GM18502 (cell line): Measurements from ENCODE around the gene NCBP1.
A peak's percentile ranks its signal among the peaks of the same experiment; 100 is the strongest.
"Not testable (repeated sequence)": the region's sequence is repeated elsewhere in the genome, so short reads cannot be mapped to it uniquely, and the experiment has no call there.

Source experiments
- ATAC-seq: cut with Tn5 transposase; IDR thresholded peaks from one replicate; pipeline ENCODE4 v1.9.1; 2021; ENCODE audit warnings: mild to moderate bottlenecking; ENCODE audit not compliant: unreplicated experiment, poor library complexity

Gene NCBP1

GRCh38 chr9:97632985-97633858 is at the start of gene NCBP1, which contains the start of gene TSTD2:
TSS of gene NCBP1 (plus strand) at chr9:97633821. CDS start at chr9:97633882, 61 bp downstream.
TSS of gene TSTD2 (minus strand) at chr9:97633368. CDS start at chr9:97627562, 5,806 bp downstream.
- ATAC-seq: peak; percentile 87

- ATAC-seq: not testable (repeated sequence)
These were observed 48.8 kb upstream of the NCBP1 start for GRCh38 chr9:97584778-97585177.

- not testable (repeated sequence) for ATAC-seq
These were observed 46.7 kb upstream of the NCBP1 start for GRCh38 chr9:97586909-97587308.

- ATAC-seq: no peak
These were observed 42.1 kb upstream of the NCBP1 start for GRCh38 chr9:97591535-97591934.

GRCh38 chr9:97592126-97592525 is 41.5 kb upstream of the NCBP1 start:
- ATAC-seq: no peak

GRCh38 chr9:97593960-97594359 is 39.7 kb upstream of the NCBP1 start:
- ATAC-seq: no peak

- ATAC-seq: no peak
These were observed 39.2 kb upstream of the NCBP1 start for GRCh38 chr9:97594381-97594921.

- no peak for ATAC-seq
These were observed 36.7 kb upstream of the NCBP1 start for GRCh38 chr9:97596906-97597305.

- peak; percentile 86 for ATAC-seq
These were observed 34.9 kb upstream of the NCBP1 start for GRCh38 chr9:97598461-97599288.

GRCh38 chr9:97599314-97599846 is 34.2 kb upstream of the NCBP1 start:
- ATAC-seq: no peak

- ATAC-seq: no peak
These were observed 32.9 kb upstream of the NCBP1 start for GRCh38 chr9:97600531-97601227.

GRCh38 chr9:97601228-97601898 is 32.3 kb upstream of the NCBP1 start:
- ATAC-seq: no peak

- no peak for ATAC-seq
These were observed 31.2 kb upstream of the NCBP1 start for GRCh38 chr9:97602430-97602829.

- no peak for ATAC-seq
These were observed 28.5 kb upstream of the NCBP1 start for GRCh38 chr9:97604901-97605645.

GRCh38 chr9:97615439-97616072 is 18.1 kb upstream of the NCBP1 start:
- no peak for ATAC-seq

- ATAC-seq: peak; percentile 60
These were observed 15.6 kb upstream of the NCBP1 start for GRCh38 chr9:97617939-97618416.

- ATAC-seq: not testable (repeated sequence)
These were observed 13.6 kb upstream of the NCBP1 start for GRCh38 chr9:97620063-97620462.

GRCh38 chr9:97622483-97622882 is 11.1 kb upstream of the NCBP1 start:
- not testable (repeated sequence) for ATAC-seq
